HG03520 (cell line): ENCODE measurements around the gene USF3.

Experiments used
- ATAC-seq: cut with Tn5 transposase; IDR thresholded peaks from one replicate; pipeline ENCODE4 v1.9.1; 2021; ENCODE audit warnings: mild to moderate bottlenecking, moderate library complexity; ENCODE audit not compliant: unreplicated experiment

Gene USF3

DNA sequence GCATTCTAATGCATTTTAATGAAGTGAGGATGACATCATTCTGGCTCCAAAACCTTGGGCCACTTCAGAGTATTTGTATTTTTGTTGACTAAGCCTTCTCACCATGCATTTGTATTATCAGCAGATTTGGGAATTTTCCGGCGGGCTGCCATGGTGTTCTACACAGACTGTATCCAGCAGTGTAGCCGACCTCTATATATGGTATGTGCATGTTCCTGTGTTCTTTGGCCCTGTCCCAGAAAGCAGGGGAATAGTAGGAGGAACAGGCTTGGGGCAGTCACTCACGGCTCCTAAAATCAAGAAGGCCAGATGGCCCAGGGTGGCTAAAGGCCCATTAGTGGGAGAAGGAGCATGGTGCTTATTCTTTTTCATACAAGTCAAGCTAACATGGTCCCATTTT lies 80.5 kb downstream of the USF3 start:
- no peak for ATAC-seq

- no peak for ATAC-seq
Measured at GRCh38 chr3:113614402-113614801, 82.0 kb downstream of the USF3 start.

DNA sequence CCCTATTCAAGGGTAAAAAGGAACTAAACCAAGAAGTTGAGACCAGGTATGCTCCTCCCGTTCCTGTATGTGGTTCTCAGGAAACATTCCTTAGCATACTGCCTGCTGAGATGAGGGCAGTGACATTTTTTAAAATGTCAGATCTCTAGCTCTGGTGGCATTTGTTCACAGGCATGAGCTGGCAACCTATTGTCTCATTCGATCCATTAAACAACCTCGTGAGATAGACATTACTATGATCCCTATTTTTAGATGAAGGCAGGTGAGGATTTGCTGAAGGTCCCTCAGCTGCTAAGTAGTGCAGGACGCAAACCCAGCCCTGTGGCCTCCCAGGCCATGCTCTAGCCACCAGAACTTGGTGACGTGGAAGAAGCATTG lies 89.2 kb downstream of the USF3 start:
- ATAC-seq, result no peak

DNA sequence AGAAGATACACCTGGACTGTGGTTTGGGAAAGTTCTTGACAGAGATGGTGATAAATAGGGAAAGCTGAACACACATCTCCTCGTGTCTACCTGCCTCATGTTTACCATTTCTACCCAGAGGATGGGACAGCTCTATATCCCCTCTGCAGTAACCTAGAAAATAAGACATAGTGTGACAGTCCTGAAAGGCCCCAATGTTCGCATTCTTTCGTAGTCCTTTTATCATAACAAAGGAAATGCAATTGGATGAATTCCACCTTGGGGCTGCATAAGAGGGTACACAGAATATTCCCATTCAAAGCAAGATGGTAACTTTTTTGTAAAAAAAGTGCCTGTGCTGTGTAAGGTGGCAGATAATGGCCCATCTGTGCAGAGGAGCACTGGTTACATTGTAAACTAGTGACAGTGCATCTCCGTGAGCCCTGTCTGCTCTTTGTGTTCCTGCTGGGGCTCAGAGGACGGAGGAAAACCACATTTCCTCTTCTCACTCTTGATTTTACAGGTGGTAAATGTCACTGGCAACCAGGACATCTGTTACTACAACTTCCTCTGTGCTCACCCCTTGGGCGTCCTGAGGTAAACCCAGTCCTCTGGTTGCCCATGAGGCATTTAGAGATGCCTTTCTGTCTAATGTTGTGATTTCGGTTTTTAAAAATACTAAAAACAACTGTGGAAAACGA lies 89.8 kb downstream of the USF3 start:
- ATAC-seq, result peak; percentile 97

GRCh38 chr3:113602836-113603235 lies 93.6 kb downstream of the USF3 start:
- no peak for ATAC-seq

DNA sequence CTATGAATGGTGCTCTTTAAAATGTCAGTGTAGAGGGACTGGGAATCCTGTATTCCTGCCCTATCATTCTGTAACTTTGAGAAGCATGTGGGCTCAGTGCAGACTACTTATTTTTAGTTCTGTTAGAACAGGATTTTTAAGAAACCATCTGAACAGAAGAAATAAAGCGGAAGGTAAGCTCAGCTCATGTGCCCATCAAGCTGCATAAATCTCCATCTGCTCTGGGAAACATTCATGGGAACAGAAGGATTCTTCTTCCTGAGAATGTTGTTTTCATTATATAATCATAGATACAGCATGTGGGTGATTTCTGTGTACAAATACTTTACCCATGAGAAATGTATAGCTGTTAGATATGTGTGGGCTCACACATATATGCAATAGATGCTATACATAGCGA lies 94.2 kb downstream of the USF3 start:
- ATAC-seq, result no peak

DNA sequence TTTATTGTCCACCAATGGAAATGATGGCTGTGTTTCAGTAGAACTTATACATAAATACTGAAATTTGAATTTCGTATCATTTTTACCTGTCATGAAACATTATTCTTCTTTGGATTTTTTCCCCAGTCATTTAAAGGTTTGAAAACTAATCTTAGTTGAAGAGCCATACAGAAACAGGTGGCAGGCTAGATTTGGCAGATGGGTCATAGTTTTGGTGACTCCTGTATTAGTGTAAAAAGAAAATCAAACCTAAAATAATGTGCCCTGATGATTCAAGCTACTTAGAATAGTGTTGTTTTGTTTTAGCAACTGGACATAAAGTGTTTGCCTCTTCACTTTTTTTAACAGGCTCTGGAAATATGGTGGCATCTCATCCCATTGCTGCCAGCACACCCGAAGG lies 95.2 kb downstream of the USF3 start:
- no peak for ATAC-seq

DNA sequence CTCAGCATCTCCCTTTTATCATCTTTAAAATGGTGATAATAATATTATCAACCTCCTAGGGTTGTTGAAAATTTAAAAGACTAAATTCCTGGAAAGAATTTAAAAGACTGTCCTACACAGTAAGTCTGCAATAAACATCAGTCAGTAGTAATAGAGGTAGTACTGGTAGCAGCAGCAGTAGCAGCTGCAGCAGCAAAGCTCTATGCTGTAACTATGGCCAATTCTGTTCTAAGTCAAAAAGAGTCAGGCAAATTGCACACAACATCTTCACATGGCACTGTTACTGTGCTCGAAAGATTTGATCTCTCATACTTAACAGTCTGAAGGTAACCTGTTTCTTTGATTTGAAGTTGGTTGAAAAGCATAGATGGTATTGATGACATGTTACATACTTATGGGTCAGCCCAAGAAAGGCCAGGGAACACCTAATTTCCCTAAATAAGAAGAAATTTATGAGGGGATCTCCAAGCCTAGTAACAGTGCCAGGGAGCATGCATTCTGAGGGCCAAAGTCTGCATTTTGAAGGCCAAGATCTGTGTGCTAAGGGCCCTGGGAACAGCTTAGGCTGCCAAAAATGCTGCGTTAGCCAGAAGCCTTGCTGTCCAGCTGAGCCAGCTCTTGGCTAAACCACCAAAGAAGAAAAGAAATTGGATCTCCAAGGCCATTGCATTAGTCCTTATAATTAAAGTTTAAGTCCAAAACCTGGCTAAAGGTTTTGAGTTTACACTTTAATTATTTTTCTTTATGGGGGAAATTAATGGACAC lies 95.8 kb downstream of the USF3 start:
- no peak for ATAC-seq
